ENCODE measurements around the gene TTC4.

The TTC4 gene

DNA sequence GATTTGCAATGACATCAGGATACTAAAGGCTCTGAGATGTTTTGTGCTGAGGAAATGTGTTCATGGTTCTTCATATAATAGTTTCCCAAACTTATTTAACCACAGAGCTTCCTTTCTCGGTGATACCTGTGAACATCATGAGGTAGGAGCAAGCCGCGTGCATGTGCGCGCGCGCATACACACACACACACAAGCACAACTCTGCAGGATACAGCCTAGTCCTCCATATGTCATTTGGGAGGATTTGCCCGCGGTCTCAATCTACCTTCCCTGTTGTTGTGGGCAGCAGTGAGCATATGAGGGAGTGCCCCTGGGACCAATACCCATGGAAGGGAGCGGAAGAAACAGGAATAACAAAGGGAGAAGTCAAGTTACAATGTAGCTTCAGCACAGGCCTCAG is 12.2 kb upstream of the TTC4 start:
- no peak for DNase-seq (ENCODE audit: low read depth in 2 of 2)

DNA sequence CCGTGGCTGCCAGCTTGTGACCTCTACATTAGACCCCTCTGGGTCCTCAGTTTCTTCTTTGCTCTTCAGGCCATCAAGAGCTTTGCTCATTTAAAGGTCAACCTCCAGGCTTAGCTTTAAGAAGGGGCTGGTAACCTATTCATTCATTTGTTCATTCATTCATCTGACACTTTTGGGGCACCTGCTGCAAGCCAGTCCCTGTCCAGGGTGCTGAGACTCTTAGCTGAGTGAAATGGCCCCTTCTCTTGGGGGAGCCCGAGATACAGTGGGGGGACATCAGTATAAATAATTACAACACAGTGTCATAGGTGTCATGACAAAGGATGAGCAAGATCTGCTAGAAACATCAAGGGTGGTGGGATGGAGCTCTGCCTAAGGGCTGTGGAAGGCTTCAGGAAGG is 10.5 kb upstream of the TTC4 start:
- no peak for DNase-seq (ENCODE audit: low read depth in 2 of 2)

DNA sequence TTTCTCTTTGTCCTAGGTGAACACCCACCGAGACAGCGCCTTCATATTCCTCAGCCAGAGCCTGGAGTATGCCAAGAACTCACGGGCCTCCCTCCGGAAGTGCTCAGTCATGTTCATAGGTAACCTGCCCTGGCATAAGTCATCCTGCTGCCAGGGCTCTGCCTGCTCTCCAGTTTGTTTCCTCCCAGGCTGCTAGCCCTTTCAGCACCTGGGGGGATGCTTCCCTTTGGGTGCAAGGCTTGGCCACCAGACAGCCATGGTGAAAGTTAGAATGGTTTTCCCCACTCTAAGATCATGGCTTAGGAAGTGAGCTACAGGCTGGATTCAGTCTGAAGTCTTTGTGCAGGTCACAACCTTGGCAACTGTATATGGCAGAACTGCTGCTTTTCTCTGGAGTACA is 9.2 kb upstream of the TTC4 start:
- DNase-seq (ENCODE audit: low read depth in 2 of 2) = no peak

DNA sequence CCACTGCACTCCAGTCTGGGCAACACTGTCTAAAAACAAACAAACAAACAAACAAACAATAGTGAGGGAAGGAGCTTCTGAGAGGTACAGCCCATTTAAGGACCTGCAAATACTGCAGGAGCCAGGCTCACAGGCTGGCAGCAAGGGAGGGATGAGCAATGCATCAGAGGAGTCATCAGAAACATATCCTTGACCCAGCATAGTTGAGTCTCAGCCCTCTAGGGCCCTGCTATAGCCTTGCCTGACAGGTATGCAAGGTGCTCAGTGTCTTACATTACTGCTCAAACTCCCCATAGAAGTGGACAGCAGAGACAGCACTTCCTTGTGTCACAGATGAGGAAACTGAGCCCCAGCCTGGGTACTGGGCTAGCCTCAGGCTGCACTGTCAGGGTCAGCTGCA is 7.3 kb upstream of the TTC4 start:
- no peak for DNase-seq (ENCODE audit: low read depth in 2 of 2)

DNA sequence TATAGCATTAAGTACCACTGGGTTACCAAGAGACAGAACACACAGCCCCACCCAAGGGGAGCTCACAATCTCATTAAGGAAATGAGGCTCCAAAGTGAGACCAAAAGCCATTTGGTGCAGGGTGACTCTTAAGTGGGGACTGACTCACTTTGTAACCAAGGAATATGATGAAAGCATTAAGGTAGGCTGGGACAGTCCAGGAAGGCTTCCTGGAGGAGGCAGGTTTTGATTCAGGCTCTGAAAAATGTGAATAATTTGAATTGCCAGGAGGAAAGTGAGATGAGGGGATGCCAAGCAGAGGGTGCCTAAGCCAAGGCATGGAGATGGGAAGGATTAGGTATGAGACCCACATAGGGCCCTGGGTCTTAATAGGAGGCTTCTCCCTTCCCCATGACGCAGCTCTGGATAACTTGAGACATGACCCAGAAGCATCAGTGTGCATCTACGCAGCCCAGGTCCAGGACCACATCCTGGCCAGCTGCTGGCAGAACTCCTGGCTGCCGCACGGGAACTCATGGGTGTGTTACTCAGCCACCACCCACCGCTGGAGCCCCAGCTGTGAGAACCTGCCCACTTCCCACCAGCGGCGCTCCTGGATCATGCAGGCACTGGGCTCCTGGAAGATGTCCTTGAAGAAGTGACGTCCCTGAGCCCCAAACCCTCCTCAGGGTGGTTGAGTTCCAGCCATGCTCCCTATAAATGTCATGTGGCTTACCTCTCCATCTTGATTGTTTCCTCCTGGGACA is 5.9 kb upstream of the TTC4 start:
- DNase-seq (ENCODE audit: low read depth in 2 of 2) = no peak

DNA sequence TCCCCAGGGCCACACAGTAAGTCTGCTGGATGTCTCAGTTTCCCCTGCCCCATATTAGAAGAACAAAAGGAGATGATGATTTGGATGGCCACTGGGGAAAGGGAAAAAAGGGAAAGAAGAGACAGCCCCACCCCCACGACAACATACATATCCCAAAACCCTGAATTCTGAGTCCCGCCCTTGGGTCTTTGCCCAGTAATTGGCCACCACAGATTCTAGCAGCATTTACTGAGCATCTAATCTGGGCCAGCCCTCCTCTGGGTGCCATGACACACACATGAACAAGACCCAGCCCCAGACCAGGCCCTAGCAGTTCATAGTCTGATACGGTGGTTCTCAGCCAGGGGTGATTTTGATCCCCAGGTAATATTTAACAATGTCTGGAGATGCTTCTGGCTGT is 5.2 kb upstream of the TTC4 start:
- DNase-seq (ENCODE audit: low read depth in 2 of 2) = no peak

DNA sequence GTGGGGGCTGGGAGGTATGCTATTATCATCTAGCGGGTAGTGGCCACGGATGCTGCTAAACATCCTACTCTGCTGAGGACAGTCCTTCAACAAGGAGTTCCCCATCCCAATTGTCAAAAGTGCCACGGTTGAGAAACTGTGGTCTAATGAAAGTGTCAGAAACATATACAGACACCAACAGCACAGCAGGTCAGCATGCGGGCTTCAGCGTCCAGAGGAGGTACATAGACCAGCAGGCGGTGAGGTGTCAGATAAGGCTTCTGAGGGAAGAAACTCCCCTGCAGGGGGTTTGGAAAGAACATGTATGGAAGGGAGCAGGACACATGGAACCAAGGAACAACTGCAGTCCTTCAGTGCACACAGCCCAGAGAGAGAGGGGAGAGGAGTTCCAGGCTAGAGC is 4.8 kb upstream of the TTC4 start:
- no peak for DNase-seq (ENCODE audit: low read depth in 2 of 2)

DNA sequence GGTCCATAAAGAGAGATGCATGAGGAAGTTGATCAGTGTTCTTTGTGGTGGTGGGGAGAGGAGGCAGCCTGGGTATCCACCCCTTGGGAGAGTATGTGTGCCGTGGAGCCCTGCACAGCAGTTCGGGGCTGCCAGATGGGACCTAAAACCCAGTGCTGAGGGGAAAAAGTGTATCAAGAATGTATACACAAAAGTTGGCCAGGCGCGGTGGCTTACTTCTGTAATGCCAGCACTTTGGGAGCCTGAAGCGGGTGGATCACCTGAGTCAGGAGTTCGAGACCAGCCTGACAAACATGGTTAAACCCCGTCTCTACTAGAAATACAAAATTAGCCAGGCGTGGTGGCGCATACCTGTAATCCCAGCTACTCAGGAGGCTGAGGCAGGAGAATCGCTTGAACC is 4.1 kb upstream of the TTC4 start:
- no peak for DNase-seq (ENCODE audit: low read depth in 2 of 2)

DNA sequence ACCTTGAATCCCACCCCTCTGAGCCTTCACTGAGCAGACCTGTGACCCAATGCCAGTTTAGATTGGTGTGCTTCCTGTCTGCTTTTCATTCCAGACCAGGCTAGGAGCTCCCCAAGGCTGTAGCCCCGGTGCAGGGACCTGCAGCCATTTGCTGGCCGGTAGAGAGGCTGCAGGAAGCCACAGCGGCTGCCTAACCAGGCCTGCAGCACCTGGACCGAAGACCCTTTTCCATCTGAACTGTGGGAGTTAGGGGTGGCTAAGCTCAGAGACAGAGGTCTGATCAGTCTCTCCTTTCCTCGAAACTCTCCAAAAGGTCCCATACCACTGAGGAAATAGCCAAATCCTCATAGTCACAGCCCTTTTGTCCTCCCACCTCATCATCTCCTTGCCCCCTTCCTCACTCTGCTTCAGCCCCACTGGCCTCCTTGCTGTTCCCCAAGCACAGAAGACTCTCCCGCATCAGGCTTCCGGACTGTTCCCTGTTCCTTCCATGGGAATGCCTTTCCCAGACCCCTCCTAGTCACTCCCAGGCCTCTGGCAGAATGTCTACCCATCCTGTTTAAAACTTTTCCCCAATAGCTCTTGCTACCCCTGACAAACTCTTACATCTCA is 674 bp upstream of the TTC4 start:
- no peak for DNase-seq (ENCODE audit: low read depth in 2 of 2)

DNA sequence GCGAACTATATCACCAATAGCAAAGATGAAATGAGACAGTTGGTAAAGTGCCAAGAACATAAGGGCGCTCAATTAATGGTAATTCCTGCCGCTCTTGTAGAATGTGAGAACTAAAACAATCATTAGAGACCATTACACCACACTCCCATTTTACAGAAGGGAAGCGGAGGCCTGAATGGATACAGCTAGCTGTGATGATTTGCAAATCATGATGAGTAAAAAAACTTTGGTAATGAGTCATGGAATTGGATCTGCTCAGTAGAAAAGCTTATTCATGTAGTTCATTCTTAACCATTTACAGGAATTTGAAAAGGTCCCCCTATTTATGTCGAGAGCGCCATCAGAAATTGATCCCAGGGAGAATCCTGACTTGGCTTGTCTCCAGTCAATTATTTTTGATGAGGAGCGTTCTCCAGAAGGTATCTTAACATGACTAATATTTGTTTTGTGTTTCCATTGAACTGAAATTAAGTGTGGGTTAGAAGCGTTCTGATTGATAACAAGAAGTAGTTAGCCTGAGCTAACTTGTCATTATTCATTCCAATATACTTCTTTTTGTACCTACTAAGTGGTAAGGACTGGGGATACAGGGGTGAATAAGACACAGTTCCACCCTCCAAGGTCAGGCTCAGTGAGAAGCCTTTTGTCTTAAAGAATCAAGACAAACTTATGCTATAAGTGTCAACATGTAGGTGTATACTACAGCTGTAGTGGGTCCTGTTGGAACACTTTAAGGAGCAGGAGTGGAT is 812 bp downstream of the TTC4 start:
- DNase-seq (ENCODE audit: low read depth in 2 of 2) = no peak

DNA sequence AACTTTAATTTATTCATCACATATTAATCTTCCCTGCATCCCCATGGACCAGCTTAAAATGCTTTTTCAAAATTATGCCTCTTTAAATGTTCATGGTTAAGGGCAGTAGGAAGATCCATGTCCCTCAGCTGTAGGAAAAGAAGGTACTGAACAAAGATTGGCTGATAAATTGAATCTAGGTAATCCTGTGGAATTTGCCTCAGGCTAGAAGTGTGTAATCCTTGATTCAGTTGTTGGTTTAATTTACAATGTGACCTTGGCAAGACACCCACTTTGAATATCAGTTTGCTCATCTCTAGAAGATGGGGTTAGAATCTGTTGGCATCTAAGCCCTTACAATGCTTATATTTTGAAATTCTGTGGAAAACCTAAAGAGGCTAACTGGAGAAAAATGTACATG is 6.1 kb downstream of the TTC4 start:
- DNase-seq (ENCODE audit: low read depth in 2 of 2) = no peak

DNA sequence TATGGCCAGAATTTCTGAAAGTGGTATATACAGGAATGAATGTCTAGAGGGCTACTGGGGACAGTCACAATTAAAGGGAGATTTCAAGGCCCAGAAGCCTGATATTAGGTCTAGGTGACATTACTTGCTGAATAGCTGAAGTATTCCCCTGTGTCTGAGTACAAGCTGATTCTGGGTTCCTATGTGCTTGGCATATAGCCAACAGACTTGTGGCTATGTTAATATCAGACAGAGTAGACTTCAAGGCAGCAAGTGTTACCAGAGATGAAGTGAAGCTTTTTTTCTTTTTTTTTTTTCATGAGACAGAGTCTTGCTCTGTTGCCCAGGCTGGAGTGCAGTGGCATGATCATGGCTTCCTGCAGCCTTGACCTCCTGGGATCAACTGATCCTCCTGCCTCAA is 8.3 kb downstream of the TTC4 start:
- no peak for DNase-seq (ENCODE audit: low read depth in 2 of 2)

DNA sequence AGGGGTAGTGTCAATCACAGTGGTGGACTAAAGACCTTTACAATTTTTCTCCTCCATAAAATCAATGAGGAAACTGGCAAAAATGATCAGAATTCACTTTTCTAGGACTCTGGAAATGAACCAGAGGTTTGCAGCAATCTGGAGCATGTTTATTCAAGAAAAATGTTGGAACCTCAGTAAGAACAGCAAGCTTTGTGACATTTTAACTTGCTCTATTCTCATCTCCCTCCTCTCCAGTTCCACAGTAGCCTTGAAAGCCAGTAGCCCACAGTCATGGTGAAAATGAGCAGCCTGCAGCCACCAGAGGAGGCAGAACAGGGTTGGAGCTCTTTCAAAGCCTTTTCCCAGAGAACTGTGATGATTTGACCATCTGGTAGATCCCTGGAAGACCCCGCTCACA is 9.1 kb downstream of the TTC4 start:
- no peak for DNase-seq (ENCODE audit: low read depth in 2 of 2)

DNA sequence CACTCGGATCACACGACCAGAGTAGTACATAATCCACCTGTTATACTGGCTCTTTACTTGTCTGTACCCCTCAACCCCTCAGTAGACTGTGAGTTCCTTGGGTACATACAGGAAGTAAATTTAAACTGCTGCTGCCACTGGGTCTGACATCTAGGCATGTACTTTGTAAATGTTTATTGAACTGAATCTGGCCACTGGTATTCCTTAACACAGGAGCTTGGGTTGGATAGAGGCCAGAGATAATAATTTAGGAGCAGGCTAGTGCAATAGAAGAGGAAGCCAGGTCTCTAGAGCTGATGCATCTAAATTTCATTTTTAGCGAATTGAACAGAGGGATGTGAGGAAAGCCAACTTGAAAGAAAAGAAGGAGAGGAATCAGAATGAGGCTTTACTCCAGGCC is 12.4 kb downstream of the TTC4 start:
- DNase-seq (ENCODE audit: low read depth in 2 of 2) = no peak

DNA sequence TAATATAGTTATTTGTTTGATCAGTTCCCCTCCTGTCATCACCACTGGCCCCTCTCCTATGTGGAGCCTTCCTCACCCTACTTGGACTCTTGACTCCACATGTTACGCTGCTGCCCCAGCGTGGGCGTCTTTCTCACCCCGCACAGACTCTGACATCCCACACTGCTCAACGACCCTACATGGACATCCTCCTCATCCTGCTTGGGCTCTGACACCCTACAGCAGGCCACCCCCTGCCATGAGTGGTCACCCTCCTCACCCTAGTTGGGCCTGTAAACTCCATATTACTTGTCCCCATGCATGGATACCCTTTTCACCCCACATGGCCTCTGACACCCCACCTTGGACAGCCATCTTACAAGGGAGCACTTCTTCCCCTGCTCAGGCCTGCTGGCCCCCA is 21.0 kb downstream of the TTC4 start:
- no peak for DNase-seq (ENCODE audit: low read depth in 2 of 2)

DNA sequence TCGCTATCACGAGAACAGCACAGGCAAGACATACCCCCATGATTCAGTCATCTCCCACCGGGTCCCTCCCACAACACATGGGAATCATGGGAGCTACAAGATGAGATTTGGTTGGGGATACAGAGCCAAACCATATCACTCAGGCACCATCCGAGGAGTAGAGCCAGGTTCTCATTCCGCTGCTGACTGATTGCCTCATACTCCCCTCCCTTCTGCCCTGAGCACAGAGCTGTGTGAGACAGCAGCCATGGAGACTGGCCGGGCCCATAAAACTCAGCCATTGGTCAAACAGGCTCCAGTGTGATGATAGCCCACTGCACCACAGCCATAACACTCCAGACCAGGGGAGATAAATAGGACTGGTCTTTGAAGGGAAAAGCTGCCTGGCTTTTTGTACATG is 22.6 kb downstream of the TTC4 start:
- no peak for DNase-seq (ENCODE audit: low read depth in 2 of 2)

DNA sequence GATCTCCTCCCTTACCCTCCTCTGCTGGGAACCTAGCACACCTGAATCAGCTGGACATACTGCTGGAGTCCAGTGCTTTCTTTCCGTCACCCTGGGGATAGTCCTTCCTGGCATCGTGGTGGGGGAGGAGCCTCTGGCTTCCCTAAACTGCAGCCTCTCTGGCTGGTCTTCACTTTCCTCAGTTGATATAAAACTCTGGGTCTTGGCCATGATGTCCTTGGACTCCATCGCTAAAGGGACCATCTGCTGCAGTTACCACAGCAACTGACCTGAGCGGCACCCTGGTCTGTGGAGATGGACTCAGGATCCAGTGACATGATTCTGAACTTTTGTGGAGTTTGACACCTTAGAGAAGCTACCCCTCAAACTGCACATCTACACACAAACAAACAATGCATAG is 25.9 kb downstream of the TTC4 start:
- no peak for DNase-seq (ENCODE audit: low read depth in 2 of 2)

DNA sequence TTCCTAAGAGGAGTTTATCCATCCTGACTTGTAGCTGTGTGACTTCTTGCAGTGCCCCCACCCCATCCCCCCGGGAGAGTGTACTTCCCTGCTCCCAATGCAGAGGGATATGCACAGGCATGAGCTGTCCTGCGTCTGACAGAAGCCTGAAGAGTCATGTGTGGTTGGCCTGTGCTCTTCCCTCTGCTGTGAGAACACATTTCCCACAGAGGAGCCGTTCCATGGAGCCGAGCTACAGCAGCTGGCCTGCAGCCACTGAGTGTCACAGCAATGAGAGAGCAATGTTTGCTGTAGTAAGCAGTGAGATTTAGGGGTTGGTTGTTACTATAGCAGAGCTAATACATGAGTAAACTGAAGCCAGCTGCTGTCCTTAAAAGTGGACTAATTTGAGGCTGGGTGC is 26.6 kb downstream of the TTC4 start:
- no peak for DNase-seq (ENCODE audit: low read depth in 2 of 2)

DNA sequence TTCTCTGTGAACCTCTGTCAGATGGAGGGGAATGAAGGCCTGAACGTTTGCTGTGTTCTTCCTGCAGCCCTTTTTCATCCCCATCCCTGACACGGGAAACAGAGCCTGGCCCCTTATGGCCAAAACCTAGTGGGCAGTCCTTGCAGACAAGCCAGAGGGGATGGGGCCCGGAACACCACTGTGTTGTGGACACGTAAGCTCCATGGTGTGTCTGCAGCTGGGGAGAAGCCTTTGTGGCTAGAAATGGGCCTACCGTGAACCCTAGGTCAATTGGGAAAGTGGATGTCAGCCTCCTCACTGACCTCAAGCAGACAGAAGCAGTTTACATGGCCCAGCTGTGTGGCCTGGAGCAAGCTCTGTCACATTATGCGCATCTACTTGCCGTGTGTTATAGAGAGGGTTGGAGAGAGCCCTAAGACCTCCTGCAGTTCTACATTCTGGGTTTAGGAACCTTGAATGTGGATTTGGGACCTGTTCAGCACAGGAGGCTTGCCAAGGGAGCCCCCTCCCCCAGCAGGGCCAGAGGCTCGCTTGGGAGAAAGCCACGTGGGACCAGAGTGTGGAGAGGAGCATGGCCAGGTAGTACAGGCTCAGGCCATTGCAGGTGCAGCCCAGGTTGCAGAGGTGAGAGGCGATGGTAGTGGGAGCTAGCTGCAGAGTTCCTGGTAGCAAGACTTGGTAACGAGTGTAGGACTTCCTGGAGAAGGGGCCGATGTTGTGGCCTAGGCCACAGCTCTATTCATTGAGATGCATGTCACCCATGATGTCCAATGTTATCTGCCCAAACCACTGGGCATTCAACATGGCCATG is 28.0 kb downstream of the TTC4 start:
- DNase-seq (ENCODE audit: low read depth in 2 of 2) = no peak

DNA sequence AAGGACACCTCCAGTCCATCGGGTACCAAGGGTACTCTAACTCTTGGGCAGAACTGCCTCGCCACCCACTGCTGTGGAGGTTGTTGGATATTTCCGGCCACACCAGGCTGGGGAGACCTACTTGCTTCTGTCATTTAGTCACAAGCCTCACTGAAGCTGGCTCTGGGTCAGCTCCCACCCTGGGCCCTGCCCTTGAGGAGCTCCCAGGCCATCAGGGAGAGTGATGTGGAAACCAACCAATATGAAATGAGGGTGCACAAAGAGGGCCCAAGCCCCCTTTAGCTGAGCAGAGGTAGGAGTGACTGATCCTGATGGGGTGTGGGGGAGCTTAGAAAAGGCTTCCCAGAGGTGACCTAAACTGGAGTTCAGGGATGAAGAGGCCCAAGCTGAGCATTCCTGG is 29.0 kb downstream of the TTC4 start:
- no peak for DNase-seq (ENCODE audit: low read depth in 2 of 2)

DNA sequence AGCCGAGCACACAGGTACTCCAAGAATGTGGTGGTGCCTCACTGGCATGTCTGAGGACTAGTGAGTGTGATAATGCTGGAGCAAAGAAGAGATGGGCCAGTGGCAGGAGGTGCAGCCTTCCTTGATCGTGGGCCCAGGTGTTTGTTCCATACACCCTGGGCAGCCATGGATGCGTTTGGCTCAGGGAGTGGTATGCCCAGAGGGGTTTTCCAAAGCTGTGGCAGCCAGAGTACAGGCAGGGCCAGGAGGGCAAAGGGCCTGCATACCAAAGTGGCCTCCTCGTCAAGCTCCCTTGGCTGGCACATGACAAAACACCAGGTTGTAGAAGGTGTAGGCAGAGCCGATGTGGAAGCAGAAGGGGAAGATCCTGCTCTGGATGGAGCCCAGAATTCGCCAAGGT is 29.6 kb downstream of the TTC4 start:
- DNase-seq (ENCODE audit: low read depth in 2 of 2) = no peak

DNA sequence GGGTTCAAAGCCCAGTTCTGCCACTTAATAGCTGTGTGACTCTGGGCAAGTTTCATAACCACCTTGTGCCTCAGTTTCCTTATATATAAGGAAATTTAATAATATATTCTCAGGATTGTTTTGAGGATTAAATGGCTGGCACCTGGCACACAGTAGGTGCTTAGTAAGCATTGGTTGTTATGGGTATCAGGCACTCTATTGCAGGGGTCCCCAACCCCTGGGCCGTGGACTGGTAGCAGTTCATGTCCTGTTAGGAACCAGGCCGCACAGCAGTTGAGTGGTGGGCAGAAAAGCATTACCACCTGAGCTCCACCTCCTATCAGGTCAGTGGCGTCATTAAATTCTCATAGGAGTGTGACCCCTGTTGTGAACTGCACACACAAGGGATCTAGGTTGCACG is 30.2 kb downstream of the TTC4 start:
- no peak for DNase-seq (ENCODE audit: low read depth in 2 of 2)
